Panc1 (cell line): ENCODE results near the gene SUPT20HL1.

ENCODE experiments used
- POLR2AphosphoS5 ChIP-seq: IDR thresholded peaks from 2 replicates; pipeline ENCODE4 v1.6.1; 2012; ENCODE audit warnings: mild to moderate bottlenecking, low read depth, low read length, moderate library complexity
- SIN3A ChIP-seq: IDR thresholded peaks from 2 replicates; pipeline ENCODE4 v1.6.1; 2012; ENCODE audit warnings: low read depth, mild to moderate bottlenecking, low read length, moderate library complexity, borderline replicate concordance; ENCODE audit not compliant: insufficient read depth
- TCF7L2 ChIP-seq: IDR thresholded peaks from 2 replicates; pipeline ENCODE4 v1.6.1; 2011; ENCODE audit warnings: mild to moderate bottlenecking, low read depth, low read length, inconsistent platforms
- TF ChIP-seq, protein P1 (sequence below): fragments of 450-650 bp; IDR thresholded peaks from 2 replicates; pipeline ENCODE4 v1.5.1; 2017; ENCODE audit warnings: mild to moderate bottlenecking
- TF ChIP-seq, protein P2 (sequence below), 2 experiments: IDR thresholded peaks; 2 replicates each; pipeline ENCODE4 v1.6.1; 2011 to 2012; ENCODE audit warnings: low read depth in 2 of 2, control low read depth in 1 of 2, low read length in 1 of 2, mild to moderate bottlenecking in 1 of 2, moderate library complexity in 1 of 2; ENCODE audit not compliant: insufficient read depth in 1 of 2

DNA sequence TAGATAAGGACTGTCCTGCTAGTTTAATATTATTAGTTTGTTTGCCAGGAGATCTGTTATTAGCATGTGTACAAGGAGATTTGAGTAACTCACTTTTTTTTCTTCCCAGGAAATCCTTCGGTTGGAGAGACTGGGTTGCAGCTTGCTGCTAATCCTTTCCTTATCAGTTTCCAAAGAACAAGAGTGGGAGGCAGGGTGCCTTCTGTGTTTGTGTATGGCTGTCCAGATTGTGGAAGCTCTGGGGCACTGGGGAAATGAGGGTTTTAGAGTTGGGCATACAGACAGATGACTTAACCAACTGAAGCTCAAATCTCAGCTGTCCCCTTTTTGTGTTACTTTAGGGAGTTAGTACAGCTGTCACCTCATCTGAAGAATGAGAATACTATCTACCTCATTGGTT, 12.6 kb upstream of the SUPT20HL1 start:
- TF ChIP-seq, protein P1, sequence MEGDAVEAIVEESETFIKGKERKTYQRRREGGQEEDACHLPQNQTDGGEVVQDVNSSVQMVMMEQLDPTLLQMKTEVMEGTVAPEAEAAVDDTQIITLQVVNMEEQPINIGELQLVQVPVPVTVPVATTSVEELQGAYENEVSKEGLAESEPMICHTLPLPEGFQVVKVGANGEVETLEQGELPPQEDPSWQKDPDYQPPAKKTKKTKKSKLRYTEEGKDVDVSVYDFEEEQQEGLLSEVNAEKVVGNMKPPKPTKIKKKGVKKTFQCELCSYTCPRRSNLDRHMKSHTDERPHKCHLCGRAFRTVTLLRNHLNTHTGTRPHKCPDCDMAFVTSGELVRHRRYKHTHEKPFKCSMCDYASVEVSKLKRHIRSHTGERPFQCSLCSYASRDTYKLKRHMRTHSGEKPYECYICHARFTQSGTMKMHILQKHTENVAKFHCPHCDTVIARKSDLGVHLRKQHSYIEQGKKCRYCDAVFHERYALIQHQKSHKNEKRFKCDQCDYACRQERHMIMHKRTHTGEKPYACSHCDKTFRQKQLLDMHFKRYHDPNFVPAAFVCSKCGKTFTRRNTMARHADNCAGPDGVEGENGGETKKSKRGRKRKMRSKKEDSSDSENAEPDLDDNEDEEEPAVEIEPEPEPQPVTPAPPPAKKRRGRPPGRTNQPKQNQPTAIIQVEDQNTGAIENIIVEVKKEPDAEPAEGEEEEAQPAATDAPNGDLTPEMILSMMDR: no peak
- TF ChIP-seq POLR2AphosphoS5 (no peak), SIN3A (no peak), TCF7L2 (no peak)
- TF ChIP-seq, protein P2, sequence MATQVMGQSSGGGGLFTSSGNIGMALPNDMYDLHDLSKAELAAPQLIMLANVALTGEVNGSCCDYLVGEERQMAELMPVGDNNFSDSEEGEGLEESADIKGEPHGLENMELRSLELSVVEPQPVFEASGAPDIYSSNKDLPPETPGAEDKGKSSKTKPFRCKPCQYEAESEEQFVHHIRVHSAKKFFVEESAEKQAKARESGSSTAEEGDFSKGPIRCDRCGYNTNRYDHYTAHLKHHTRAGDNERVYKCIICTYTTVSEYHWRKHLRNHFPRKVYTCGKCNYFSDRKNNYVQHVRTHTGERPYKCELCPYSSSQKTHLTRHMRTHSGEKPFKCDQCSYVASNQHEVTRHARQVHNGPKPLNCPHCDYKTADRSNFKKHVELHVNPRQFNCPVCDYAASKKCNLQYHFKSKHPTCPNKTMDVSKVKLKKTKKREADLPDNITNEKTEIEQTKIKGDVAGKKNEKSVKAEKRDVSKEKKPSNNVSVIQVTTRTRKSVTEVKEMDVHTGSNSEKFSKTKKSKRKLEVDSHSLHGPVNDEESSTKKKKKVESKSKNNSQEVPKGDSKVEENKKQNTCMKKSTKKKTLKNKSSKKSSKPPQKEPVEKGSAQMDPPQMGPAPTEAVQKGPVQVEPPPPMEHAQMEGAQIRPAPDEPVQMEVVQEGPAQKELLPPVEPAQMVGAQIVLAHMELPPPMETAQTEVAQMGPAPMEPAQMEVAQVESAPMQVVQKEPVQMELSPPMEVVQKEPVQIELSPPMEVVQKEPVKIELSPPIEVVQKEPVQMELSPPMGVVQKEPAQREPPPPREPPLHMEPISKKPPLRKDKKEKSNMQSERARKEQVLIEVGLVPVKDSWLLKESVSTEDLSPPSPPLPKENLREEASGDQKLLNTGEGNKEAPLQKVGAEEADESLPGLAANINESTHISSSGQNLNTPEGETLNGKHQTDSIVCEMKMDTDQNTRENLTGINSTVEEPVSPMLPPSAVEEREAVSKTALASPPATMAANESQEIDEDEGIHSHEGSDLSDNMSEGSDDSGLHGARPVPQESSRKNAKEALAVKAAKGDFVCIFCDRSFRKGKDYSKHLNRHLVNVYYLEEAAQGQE (IDR thresholded peaks at IDR 0.05; ENCODE audit: insufficient read depth in 1 of 2, low read depth in 2 of 2, low read length in 1 of 2): no peak
